Brain pericyte (primary cell): ENCODE results near the gene FREM2.

Experiments used
- DNase-seq: peaks from one replicate; pipeline ENCODE4 v3.0.0-alpha.2; 2012; ENCODE audit warnings: low read depth, low spot score

FREM2 gene

DNA sequence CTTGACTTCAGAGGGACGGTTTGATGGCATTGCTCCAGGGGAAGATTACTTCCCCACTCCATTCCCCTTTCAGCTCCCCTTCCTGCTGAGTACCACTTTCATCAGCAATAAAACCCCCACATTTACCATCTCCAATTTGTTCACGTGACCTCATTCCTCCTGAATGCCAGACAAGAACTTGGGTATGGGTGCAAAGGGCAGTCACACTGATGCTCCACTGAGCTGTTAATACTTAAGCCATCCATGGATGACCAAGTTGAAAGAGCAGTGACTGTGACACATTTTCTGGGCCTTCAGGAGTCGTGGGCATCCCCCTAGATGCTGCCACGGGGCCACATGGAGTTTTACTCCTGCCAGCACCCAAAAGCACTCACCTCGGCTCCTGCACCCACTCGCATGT is 210.6 kb downstream of the FREM2 start:
- DNase-seq, result no peak

DNA sequence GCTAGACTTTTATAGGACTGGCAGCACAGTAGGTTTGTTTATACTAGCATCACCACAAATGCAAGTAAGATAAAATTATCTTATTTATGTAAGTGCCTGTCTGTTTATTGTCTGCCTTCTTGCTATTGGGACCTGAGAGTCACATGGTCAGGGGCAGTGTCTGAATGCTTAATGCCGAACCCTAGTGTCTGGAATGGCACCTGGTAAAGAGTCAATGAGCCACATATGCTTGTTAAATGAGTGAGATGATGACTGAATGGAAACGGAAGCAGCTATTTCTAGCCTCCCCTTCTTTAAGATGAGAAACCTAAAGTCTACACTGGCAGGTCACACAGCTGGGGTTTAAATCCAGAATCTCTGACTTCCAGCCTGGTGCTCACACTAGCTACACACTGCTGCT is 211.6 kb downstream of the FREM2 start:
- DNase-seq, result no peak

DNA sequence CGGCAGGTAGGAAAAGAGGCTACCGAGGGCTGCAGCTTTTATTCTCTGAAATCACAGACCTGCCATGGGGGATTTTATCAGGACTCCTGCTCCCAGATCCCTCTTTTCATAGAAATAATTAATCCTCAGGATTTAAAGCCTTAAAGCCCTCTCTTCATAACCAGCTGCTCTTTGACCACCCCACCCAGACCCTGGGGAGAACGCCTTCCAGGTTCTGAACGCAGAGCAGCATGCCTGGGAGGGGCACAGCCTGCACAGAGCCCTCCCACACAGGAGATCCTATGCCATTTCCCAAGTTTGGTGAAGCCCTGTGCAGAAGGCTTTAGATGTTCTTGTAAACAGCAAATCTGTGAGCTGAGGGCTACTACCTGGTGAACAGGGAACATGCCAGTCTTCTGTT is 212.7 kb downstream of the FREM2 start:
- no peak for DNase-seq

DNA sequence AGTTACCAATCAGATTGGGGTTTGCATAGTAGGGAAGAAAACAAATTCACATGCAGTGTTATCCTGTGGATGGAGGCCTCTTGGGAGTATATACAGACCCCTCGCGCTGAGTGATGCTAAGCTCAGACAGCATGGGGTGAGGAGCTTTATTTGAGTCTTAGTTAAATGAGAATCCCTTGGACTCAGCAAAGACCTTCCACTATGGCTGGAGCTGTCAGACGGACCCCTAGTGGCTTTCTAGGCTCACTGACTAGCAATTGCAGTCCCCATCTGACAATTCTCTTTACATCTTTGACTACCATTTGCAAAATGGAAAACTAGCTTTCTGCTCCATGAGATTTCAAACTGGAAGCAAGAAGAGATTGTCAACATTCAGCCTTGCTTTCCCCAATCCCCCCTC is 213.3 kb downstream of the FREM2 start:
- DNase-seq, result no peak

DNA sequence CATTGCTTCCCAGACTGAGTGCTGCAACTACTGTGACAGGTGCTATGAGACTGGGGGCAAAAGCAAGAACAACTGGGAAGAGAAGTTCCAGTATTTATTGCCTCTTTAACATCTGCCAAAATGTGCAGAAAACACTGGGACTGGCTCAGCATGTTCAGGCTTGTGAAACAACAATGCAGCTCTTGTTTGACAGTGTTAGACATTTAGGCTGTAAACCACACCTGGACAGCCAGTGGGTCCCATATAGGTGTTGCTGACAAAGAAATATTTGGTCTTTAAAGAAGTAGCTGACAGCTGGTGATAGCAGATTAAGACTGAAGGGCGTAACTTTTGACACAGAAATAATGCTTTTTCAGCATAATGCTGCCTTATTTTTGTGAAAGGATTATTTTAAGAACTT is 215.7 kb downstream of the FREM2 start:
- DNase-seq, result no peak

DNA sequence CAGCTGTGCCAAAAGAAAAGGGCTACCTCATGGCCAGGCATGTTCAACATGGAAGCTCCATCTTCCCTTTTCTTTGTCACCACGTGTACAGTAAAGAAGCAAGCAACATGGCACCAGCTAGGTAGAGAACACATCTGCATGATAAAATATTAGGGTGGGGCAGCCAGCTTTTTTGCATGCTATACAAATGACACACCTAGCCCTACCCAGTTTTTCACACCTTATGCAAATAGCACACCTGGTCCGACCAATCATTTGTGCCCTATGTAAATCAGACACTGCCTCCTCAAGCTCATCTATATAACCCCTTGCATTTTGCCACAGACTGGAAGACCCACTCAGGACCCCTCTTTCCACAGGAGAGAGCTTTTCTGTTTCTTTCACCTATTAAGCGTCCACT is 218.2 kb downstream of the FREM2 start:
- no peak for DNase-seq

DNA sequence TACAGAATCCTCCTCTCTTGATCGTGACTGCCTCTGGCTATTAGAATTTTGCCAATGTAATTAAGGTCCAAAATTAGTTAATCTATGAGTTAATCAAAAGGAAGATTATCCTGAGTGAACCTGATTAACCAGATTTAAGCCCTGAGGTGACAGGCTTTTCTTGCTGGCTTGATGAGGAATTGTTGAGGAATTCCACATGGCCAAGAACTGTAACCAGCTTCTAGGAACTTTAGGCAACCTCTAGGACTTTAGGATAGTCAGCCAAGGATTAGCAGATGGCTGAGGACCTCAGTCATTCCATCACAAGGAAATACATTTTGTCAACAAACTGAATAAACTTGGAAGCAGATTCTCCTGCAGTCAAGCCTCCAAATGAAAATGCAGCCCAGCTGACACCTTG is 219.0 kb downstream of the FREM2 start:
- DNase-seq, result no peak

DNA sequence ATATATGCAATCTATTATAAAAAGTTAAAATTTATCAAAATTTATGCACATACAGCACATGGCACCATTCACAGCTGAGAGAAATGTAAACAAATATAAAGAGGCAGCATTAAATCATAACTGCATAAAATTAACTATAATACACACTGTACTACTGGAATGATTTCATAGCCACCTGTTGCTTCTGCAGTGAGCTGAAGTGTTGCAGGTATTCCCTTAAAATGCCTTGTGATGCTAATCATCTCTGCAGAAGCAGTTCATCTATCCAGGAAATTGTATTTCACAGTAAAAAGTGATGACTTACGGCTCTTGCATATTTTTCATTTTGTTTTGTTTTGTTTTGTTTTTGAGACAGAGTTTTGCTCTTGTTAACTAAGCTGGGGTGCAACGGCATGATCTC is 221.7 kb downstream of the FREM2 start:
- DNase-seq, result no peak

DNA sequence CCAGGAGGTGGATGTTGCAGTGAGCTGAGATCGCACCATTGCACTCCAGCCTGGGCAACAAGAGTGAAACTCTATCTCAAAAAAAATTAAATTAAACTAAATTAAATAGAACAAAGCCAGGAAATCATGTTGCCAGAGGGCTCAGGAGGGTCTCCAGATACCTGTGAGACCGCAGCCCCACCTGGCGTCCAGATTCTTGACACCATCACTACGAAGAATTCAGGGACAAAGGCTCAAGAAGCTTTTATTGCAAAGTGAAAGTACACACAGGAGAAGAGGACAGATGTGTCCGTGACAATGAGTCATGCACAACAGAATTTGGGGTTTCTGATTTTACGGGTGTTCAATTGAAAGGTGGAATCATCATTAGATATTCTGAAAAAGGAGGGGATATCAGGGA is 227.2 kb downstream of the FREM2 start:
- DNase-seq, result no peak

DNA sequence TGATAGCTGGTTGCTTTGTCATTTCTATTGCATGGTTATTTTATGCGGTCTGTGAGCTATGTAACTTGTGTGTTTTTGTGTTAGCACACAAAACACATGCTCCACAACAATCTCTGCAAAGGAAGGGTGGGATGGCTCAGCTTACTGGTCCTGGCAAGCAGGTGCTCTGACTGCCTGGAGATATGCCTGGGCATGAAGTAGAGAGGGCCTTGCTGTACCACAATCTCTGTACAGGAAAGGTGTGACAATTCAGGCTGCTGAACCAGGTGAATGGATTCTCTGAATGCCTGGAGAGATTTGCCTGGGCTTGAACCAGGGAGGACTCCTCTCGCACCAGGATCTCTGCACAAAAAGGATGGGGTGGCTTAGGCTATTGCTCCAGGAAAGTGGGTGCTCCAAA is 234.2 kb downstream of the FREM2 start:
- DNase-seq, result no peak

DNA sequence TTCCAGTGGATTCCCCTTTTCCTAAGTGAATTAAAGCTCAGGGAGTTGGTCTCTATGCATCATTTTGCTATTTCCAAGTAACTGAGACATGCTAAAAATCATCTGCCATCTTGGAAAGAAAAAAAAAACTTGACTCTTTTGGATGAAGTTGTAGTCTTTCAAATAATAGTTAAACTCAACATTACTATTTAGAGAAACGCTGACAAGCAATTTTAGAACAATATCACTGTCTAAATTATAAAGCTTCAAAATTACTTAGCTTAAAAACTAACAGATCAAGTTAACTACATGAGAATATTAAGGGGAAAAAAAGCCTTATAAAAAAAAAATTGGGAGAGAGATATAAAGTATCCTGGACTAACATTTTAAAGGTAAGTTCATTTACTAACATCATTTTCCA is 235.3 kb downstream of the FREM2 start:
- DNase-seq, result no peak

DNA sequence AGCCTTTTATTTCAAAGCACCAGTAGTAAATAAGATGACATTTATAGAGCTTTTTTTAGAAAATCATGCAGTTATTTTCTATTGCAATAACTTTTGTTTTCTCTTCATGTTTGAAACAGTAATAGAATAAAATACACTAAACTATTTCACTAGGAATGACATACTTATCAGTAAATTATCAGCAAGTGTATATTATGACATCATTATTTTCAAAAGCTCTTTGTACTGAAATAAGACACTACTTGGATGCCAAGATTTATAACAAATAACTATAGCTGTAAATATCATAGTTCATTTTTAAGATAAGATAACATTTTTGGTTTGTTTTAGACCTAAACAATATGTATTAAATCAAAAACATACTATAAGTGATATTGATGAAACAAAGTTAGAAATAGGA is 246.9 kb downstream of the FREM2 start:
- no peak for DNase-seq
